Trophoblast cell (in vitro differentiated cells and primary cell): Measurements from ENCODE around the gene ERFL.

Experiments
- DNase-seq, 2 donors: peaks; one replicate each; pipeline ENCODE4 v3.0.0-alpha.2; 2016
- H2AFZ ChIP-seq: 2 replicates; pipeline ENCODE4 v1.6.1; 2013; ENCODE audit warnings: low read length, moderate library complexity, mild to moderate bottlenecking; ENCODE audit not compliant: insufficient read depth, poor library complexity
- H2AK5ac ChIP-seq: 2 replicates; pipeline ENCODE4 v1.6.1; 2013; ENCODE audit warnings: mild to moderate bottlenecking, low read length
- H2BK120ac ChIP-seq: 2 replicates; pipeline ENCODE4 v1.6.1; 2013; ENCODE audit warnings: low read length, mild to moderate bottlenecking, moderate library complexity; ENCODE audit not compliant: insufficient read depth, poor library complexity
- H2BK12ac ChIP-seq: 2 replicates; pipeline ENCODE4 v1.6.1; 2013; ENCODE audit warnings: mild to moderate bottlenecking, low read length, moderate library complexity
- H2BK5ac ChIP-seq: 2 replicates; pipeline ENCODE4 v1.6.1; 2013; ENCODE audit warnings: low read length, low read depth, moderate library complexity, mild to moderate bottlenecking; ENCODE audit not compliant: poor library complexity
- H3K14ac ChIP-seq: 2 replicates; pipeline ENCODE4 v1.6.1; 2013; ENCODE audit warnings: mild to moderate bottlenecking, low read length
- H3K18ac ChIP-seq: 2 replicates; pipeline ENCODE4 v1.6.1; 2013; ENCODE audit warnings: mild to moderate bottlenecking, low read length
- H3K23ac ChIP-seq: 2 replicates; pipeline ENCODE4 v1.6.1; 2013; ENCODE audit warnings: low read length
- H3K27ac ChIP-seq: 2 replicates; pipeline ENCODE4 v1.5.1; 2013; ENCODE audit warnings: low read depth, mild to moderate bottlenecking, inconsistent platforms, low read length, moderate library complexity
- H3K27me3 ChIP-seq: 2 replicates; pipeline ENCODE4 v1.6.1; 2013; ENCODE audit warnings: inconsistent platforms, mild to moderate bottlenecking, low read length, moderate library complexity; ENCODE audit not compliant: insufficient read depth
- H3K36me3 ChIP-seq, 2 experiments: 1 replicate in 1 of 2; 2 replicates in 1 of 2; pipeline ENCODE4 v1.6.1; 2013; ENCODE audit warnings: low read length in 2 of 2, mild to moderate bottlenecking in 2 of 2, moderate library complexity in 1 of 2; ENCODE audit not compliant: insufficient read depth in 2 of 2, control insufficient read depth in 1 of 2
- H3K4ac ChIP-seq: 2 replicates; pipeline ENCODE4 v1.6.1; 2013; ENCODE audit warnings: low read depth, mild to moderate bottlenecking, low read length, moderate library complexity
- H3K4me1 ChIP-seq, 2 experiments: 1 replicate in 1 of 2; 2 replicates in 1 of 2; pipeline ENCODE4 v1.6.1; 2013; ENCODE audit warnings: low read length in 2 of 2, mild to moderate bottlenecking in 2 of 2, moderate library complexity in 1 of 2; ENCODE audit not compliant: insufficient read depth in 2 of 2, control insufficient read depth in 1 of 2
- H3K4me2 ChIP-seq: 2 replicates; pipeline ENCODE4 v1.6.1; 2013; ENCODE audit warnings: inconsistent platforms, mild to moderate bottlenecking, low read length, moderate library complexity
- H3K4me3 ChIP-seq: 2 replicates; pipeline ENCODE4 v1.5.1; 2013; ENCODE audit warnings: mild to moderate bottlenecking, low read depth, low read length, inconsistent platforms
- H3K79me1 ChIP-seq: one replicate; pipeline ENCODE4 v1.6.1; 2013; ENCODE audit warnings: low read length
- H3K79me2 ChIP-seq: 2 replicates; pipeline ENCODE4 v1.6.1; 2013; ENCODE audit warnings: low read length, mild to moderate bottlenecking; ENCODE audit not compliant: control insufficient read depth, insufficient read depth, poor library complexity
- H3K9ac ChIP-seq: 2 replicates; pipeline ENCODE4 v1.6.1; 2013; ENCODE audit warnings: mild to moderate bottlenecking, low read length
- H3K9me3 ChIP-seq: 2 replicates; pipeline ENCODE4 v1.6.1; 2013; ENCODE audit warnings: low read depth, mild to moderate bottlenecking, control low read depth, inconsistent platforms, low read length; ENCODE audit not compliant: insufficient read depth
- H4K12ac ChIP-seq: 2 replicates; pipeline ENCODE4 v1.6.1; 2013; ENCODE audit warnings: low read depth, mild to moderate bottlenecking, low read length, moderate library complexity
- H4K8ac ChIP-seq: 2 replicates; pipeline ENCODE4 v1.6.1; 2013; ENCODE audit warnings: low read depth, mild to moderate bottlenecking, low read length, moderate library complexity
- H4K91ac ChIP-seq: one replicate; pipeline ENCODE4 v1.6.1; 2013; ENCODE audit warnings: low read depth, mild to moderate bottlenecking, low read length, moderate library complexity
- WGBS: extraction: QIAGEN DNeasy Blood & Tissue Kit; methylation state at CpG from one replicate; pipeline ENCODE4 v1.1.7; 2013; ENCODE audit warnings: missing lambda C conversion rate; ENCODE audit not compliant: insufficient read length, insufficient coverage; ENCODE audit errors: extremely low coverage; 5-methylcytosine and 5-hydroxymethylcytosine counted together

The ERFL gene

DNA sequence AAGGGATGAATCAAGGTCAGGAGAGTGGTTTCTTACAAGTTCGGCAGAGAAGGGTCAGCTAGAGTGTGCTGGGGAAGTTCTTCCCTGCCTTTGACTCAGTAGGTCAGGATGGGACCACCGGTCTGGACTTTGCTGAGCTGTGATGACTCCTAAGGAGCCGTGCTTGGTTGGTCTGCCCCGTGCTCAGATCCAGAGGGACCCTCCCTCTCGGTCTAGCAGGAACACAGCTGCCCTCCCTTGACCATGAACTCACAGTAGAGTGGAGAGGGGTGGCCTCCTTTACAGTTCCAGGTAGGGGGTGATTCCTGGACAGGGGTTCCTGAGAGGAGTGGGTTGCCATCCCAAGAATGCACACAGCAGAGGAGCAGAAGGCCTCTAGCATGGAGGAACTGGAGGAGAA is 63.9 kb downstream of the ERFL start:
- Histone ChIP-seq H3K4ac (peak overlapping the region; percentile 78), H3K27me3 (no peaks in the 10 kb centered on the region), H3K9ac (peak overlapping the region; percentile 16), H4K8ac (no peak overlapping the region), H2BK5ac (no peak overlapping the region), H3K27ac (no peak overlapping the region), H3K23ac (no peak overlapping the region), H3K4me3 (no peak overlapping the region), H3K36me3 (peaks cover 73 to 81% of the 10 kb centered on the region in 2 experiments), H3K18ac (peak overlapping the region; percentile 24), H2AK5ac (no peak overlapping the region), H3K79me1 (peaks cover 12% of the 10 kb centered on the region), H2BK12ac (no peak overlapping the region), H3K4me2 (peak overlapping the region; percentile 8), H2BK120ac (no peak overlapping the region), H2AFZ (peak overlapping the region; percentile 18), H3K79me2 (peaks cover 20% of the 10 kb centered on the region), H3K14ac (no peak overlapping the region), H3K4me1 (peaks cover 6 to 11% of the 10 kb centered on the region in 2 experiments), H3K9me3 (no peaks in the 10 kb centered on the region), H4K91ac (no peak overlapping the region), H4K12ac (peak overlapping the region; percentile 43)
- WGBS: no CpG with 5 or more reads among the region's 5 CpGs
- no peak for DNase-seq

DNA sequence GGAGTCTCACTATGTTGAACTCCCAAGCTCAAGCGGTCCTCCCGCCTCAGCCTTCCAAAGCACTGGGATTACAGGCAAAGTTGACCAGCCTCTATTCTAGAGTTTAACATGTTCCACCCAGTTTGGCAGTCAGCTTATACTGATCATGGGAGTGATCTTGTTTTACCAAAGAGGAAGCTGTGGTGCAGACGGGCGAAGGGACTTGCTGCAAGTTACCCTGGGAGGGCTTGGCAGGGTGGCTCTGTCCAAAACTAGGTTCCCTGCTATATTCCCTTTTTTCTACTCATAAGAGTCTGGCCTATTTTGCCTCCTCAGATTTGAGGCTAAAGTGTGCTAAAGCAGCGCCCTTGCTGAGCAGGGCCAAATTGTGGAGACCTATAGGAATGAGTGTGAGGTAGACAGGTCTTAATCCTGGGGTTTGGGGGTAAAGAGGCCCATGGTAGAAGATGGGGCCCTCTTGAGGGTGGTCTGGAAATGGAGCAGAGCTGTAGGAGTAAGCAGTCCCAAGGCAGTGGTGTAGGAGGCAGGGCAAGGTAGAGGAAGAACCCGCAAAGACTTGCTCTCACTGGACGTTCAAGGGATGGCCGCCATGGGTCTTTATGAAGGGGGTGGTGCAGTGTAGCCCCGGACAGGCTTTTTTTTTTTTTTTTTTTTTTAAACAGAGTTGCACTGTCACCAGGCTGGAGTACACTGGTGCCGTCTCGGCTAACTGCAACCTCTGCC is 64.9 kb downstream of the ERFL start:
- no peak overlapping the region for H3K18ac ChIP-seq
- H2AFZ ChIP-seq: no peak overlapping the region
- no peak overlapping the region for H3K4me3 ChIP-seq
- no peak overlapping the region for H3K23ac ChIP-seq
- H4K8ac ChIP-seq: no peak overlapping the region
- H3K79me1 ChIP-seq: peaks cover 12% of the 10 kb centered on the region
- peaks cover 20% of the 10 kb centered on the region for H3K79me2 ChIP-seq
- no peak overlapping the region for H4K12ac ChIP-seq
- H3K9me3 ChIP-seq: no peaks in the 10 kb centered on the region
- no peak overlapping the region for H3K14ac ChIP-seq
- H3K4me1 ChIP-seq: peaks cover 6 to 11% of the 10 kb centered on the region in 2 experiments
- WGBS: no CpG with 5 or more reads among the region's 11 CpGs
- H3K36me3 ChIP-seq: peaks cover 62 to 71% of the 10 kb centered on the region in 2 experiments
- no peak overlapping the region for H2BK12ac ChIP-seq
- H2AK5ac ChIP-seq: no peak overlapping the region
- H4K91ac ChIP-seq: no peak overlapping the region
- no peak overlapping the region for H3K4me2 ChIP-seq
- H2BK5ac ChIP-seq: no peak overlapping the region
- H3K9ac ChIP-seq: no peak overlapping the region
- no peak for DNase-seq
- H3K4ac ChIP-seq: peak overlapping the region; percentile 53
- no peaks in the 10 kb centered on the region for H3K27me3 ChIP-seq
- H2BK120ac ChIP-seq: no peak overlapping the region
- H3K27ac ChIP-seq: no peak overlapping the region

DNA sequence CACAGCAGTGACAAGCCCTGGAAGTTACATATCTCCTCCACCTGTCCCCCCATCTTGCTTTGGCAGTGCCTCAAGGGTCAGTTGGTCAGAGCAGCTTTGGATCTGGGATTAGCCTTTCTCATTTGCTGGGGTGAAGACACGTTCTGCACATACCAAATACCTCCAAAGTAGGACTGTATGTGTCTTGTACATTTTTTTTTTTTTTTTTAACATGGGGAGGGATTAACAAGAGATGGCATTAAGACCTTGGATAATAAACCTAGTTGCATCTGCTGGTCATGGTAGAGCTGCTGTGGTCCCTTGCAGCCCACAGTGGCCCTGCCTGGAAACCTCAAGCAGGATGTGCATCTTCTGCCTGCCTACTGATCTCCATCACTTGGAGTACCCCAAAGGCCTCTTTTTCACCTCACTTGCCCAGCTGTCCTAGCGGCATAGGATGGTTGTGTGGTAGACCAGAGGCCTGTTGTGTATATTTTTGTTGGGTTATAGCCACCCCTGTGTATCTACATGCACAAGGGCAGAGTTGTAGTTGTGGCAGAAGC is 65.7 kb downstream of the ERFL start:
- Histone ChIP-seq H3K18ac (no peak overlapping the region), H2AFZ (no peak overlapping the region), H2AK5ac (no peak overlapping the region), H2BK5ac (no peak overlapping the region), H3K27me3 (no peaks in the 10 kb centered on the region), H3K4ac (peak overlapping the region; percentile 66), H3K9ac (peak overlapping the region; percentile 19), H4K12ac (no peak overlapping the region), H3K14ac (no peak overlapping the region), H2BK120ac (no peak overlapping the region), H2BK12ac (no peak overlapping the region), H3K4me2 (peak overlapping the region; percentile 69), H3K23ac (no peak overlapping the region), H3K36me3 (peaks cover 55 to 63% of the 10 kb centered on the region in 2 experiments), H3K9me3 (no peaks in the 10 kb centered on the region), H4K8ac (no peak overlapping the region), H3K27ac (no peak overlapping the region), H3K4me3 (no peak overlapping the region), H3K79me2 (peaks cover 20% of the 10 kb centered on the region), H3K4me1 (peaks cover 6 to 11% of the 10 kb centered on the region in 2 experiments), H4K91ac (no peak overlapping the region), H3K79me1 (peaks cover 12% of the 10 kb centered on the region)
- DNase-seq: no peak
- WGBS: no CpG with 5 or more reads among the region's 2 CpGs

DNA sequence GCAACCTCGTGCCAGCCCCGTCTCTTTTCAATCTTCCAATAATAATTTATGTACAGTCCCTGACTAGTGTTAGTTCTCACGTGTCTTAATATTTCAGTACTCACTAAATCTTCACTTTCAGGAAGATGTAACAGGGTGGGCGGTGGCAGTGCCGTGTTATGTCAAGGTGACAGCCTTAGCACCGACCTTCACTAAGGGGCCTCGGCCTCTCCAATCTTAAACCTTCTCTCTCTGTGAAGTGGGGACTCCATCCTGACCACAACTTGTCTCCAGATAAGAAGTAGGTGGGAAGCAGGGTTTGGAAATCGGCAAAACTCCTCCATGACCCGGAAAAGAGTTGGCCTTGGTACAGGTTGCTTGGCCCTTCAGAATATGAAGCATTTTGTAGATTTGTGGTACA is 66.4 kb downstream of the ERFL start:
- Histone ChIP-seq H3K4me1 (peaks cover 6 to 11% of the 10 kb centered on the region in 2 experiments), H3K79me1 (peaks cover 12% of the 10 kb centered on the region), H4K8ac (no peak overlapping the region), H2AFZ (no peak overlapping the region), H3K14ac (no peak overlapping the region), H3K79me2 (peaks cover 20% of the 10 kb centered on the region), H2BK5ac (no peak overlapping the region), H4K12ac (no peak overlapping the region), H3K27me3 (no peaks in the 10 kb centered on the region), H4K91ac (no peak overlapping the region), H3K23ac (no peak overlapping the region), H3K4ac (peak overlapping the region; percentile 66), H3K4me2 (peak overlapping the region; percentile 69), H3K9ac (no peak overlapping the region), H3K27ac (no peak overlapping the region), H2AK5ac (no peak overlapping the region), H2BK12ac (no peak overlapping the region), H3K9me3 (no peaks in the 10 kb centered on the region), H3K4me3 (no peak overlapping the region), H2BK120ac (no peak overlapping the region), H3K36me3 (peaks cover 49 to 56% of the 10 kb centered on the region in 2 experiments), H3K18ac (no peak overlapping the region)
- DNase-seq: no peak
- WGBS: no CpG with 5 or more reads among the region's 9 CpGs
